IMR-90 (cell line): ENCODE results near the gene AVPR2. TPM values are rescaled to one million over a fixed set of nuclear protein-coding genes. Genes with fewer than 3 reads are reported as not detected.
A peak's percentile ranks its signal among the peaks of the same experiment; 100 is the strongest.

Experiments used
- ATAC-seq: fragments of 200-7000 bp; cut with Tn5 transposase; 2 replicates; pipeline ENCODE4 v1.9.1; 2020; ENCODE audit warnings: low read depth, mild to moderate bottlenecking, moderate library complexity
- BruUV-seq: library from RNA; stranded (reverse); fragments of 400-500 nt; replicated peaks from 2 replicates; lab custom pipeline; 2021; lab: Mats Ljungman, UMichigan
- CTCF ChIA-PET: fragments of 300-600 bp; formaldehyde crosslinking; extraction: SDS; loops from one replicate; lab custom pipeline; 2021; ENCODE audit warnings: antibody characterized with exemption; lab: Yijun Ruan, JAX
- POLR2A ChIA-PET: fragments of 300-600 bp; sonication (Branson Sonifier 250); formaldehyde crosslinking; loops from one replicate; lab custom pipeline; 2022; ENCODE audit warnings: antibody characterized with exemption; ENCODE audit not compliant: unreplicated experiment; lab: Charles Lee
- DNase-seq: peaks from one replicate; pipeline ENCODE4 v3.0.0; 2013
- H2AFZ ChIP-seq: replicated peaks from 2 replicates; pipeline ENCODE3; 2013; ENCODE audit warnings: low read length, mild to moderate bottlenecking; ENCODE audit not compliant: poor library complexity
- H2AK5ac ChIP-seq: 2 replicates; pipeline ENCODE4 v1.6.1; 2013; ENCODE audit warnings: low read depth, low read length, inconsistent platforms
- H2AK9ac ChIP-seq: replicated peaks from 2 replicates; pipeline ENCODE3; 2013; ENCODE audit warnings: mild to moderate bottlenecking, low read depth, low read length, moderate library complexity; ENCODE audit not compliant: poor library complexity
- H2BK120ac ChIP-seq: 2 replicates; pipeline ENCODE4 v1.6.1; 2013; ENCODE audit warnings: low read depth, low read length, inconsistent platforms
- H2BK15ac ChIP-seq: 3 replicates; pipeline ENCODE4 v1.6.1; 2013; ENCODE audit warnings: low read depth, low read length, inconsistent platforms
- H2BK20ac ChIP-seq: 2 replicates; pipeline ENCODE4 v1.6.1; 2013; ENCODE audit warnings: low read depth, mild to moderate bottlenecking, inconsistent platforms, low read length, moderate library complexity
- H2BK5ac ChIP-seq: 2 replicates; pipeline ENCODE4 v1.6.1; 2013; ENCODE audit warnings: mild to moderate bottlenecking, low read depth, low read length, inconsistent platforms; ENCODE audit not compliant: poor library complexity, severe bottlenecking
- H3K14ac ChIP-seq: replicated peaks from 2 replicates; pipeline ENCODE4 v1.6.1; 2013; ENCODE audit warnings: low read depth, low read length, inconsistent platforms
- H3K18ac ChIP-seq: 2 replicates; pipeline ENCODE4 v1.6.1; 2013; ENCODE audit warnings: low read depth, low read length, control low read depth
- H3K23ac ChIP-seq: 2 replicates; pipeline ENCODE4 v1.6.1; 2013; ENCODE audit warnings: low read depth, low read length, inconsistent platforms
- H3K27ac ChIP-seq: 2 replicates; pipeline ENCODE4 v1.5.1; 2013; ENCODE audit warnings: mild to moderate bottlenecking, control low read depth, low read length; ENCODE audit not compliant: insufficient read depth
- H3K27me3 ChIP-seq: 2 replicates; pipeline ENCODE4 v1.6.1; 2013; ENCODE audit warnings: low read length; ENCODE audit not compliant: control insufficient read depth, insufficient read depth
- H3K36me3 ChIP-seq: 2 replicates; pipeline ENCODE4 v1.6.1; 2013; ENCODE audit warnings: low read length, mixed read lengths; ENCODE audit not compliant: control insufficient read depth, insufficient read depth
- H3K4ac ChIP-seq: 2 replicates; pipeline ENCODE4 v1.6.1; 2013; ENCODE audit warnings: low read depth, low read length, inconsistent platforms
- H3K4me1 ChIP-seq: 2 replicates; pipeline ENCODE4 v1.6.1; 2013; ENCODE audit warnings: low read length, mixed read lengths; ENCODE audit not compliant: control insufficient read depth, insufficient read depth
- H3K4me2 ChIP-seq: 2 replicates; pipeline ENCODE4 v1.6.1; 2013; ENCODE audit warnings: low read depth, mild to moderate bottlenecking, control low read depth, low read length, moderate library complexity
- H3K4me3 ChIP-seq: 2 replicates; pipeline ENCODE4 v1.5.1; 2013; ENCODE audit warnings: low read depth, mild to moderate bottlenecking, control low read depth, low read length, moderate library complexity; ENCODE audit not compliant: insufficient read depth
- H3K56ac ChIP-seq: 2 replicates; pipeline ENCODE4 v1.6.1; 2013; ENCODE audit warnings: low read length, inconsistent platforms; ENCODE audit not compliant: insufficient read depth; ENCODE audit errors: extremely low read depth
- H3K79me1 ChIP-seq, 2 experiments: 2 replicates each; pipeline ENCODE4 v1.6.1; 2013; ENCODE audit warnings: low read length in 2 of 2, inconsistent platforms in 1 of 2, low read depth in 1 of 2
- H3K9ac ChIP-seq: 2 replicates; pipeline ENCODE4 v1.6.1; 2013; ENCODE audit warnings: low read depth, low read length, control low read depth
- H3K9me1 ChIP-seq: 2 replicates; pipeline ENCODE4 v1.6.1; 2013; ENCODE audit warnings: low read length, inconsistent platforms; ENCODE audit not compliant: insufficient read depth
- H3K9me3 ChIP-seq: 2 replicates; pipeline ENCODE4 v1.6.1; 2013; ENCODE audit warnings: low read length; ENCODE audit not compliant: control insufficient read depth, insufficient read depth
- H4K20me1 ChIP-seq: 2 replicates; pipeline ENCODE4 v1.6.1; 2013; ENCODE audit warnings: low read length, inconsistent platforms; ENCODE audit not compliant: insufficient read depth
- H4K5ac ChIP-seq: 2 replicates; pipeline ENCODE4 v1.6.1; 2013; ENCODE audit warnings: mild to moderate bottlenecking, low read depth, low read length, control low read depth
- H4K8ac ChIP-seq, 2 experiments: 2 replicates each; pipeline ENCODE4 v1.6.1; 2013; ENCODE audit warnings: low read depth in 2 of 2, low read length in 2 of 2, control low read depth in 1 of 2, inconsistent platforms in 1 of 2
- H4K91ac ChIP-seq: 2 replicates; pipeline ENCODE4 v1.6.1; 2013; ENCODE audit warnings: low read depth, low read length, inconsistent platforms; ENCODE audit not compliant: insufficient read depth
- BHLHE40 ChIP-seq: fragments of 150-350 bp; IDR thresholded peaks from 2 replicates; pipeline ENCODE4 v1.6.1; 2016; ENCODE audit warnings: mild to moderate bottlenecking, low read depth, low read length
- CEBPB ChIP-seq: IDR thresholded peaks from 2 replicates; pipeline ENCODE4 v1.6.1; 2012; ENCODE audit warnings: low read depth, low read length, improper control_type of control experiment
- FOS ChIP-seq: fragments of 150-350 bp; IDR thresholded peaks from 2 replicates; pipeline ENCODE4 v1.6.1; 2016; ENCODE audit warnings: low read depth, low read length
- MAFK ChIP-seq: IDR thresholded peaks from 2 replicates; pipeline ENCODE4 v1.6.1; 2012; ENCODE audit warnings: low read depth, low read length, improper control_type of control experiment
- MAZ ChIP-seq: IDR thresholded peaks from 2 replicates; pipeline ENCODE4 v1.6.1; 2012; ENCODE audit warnings: low read depth, mild to moderate bottlenecking, low read length, improper control_type of control experiment, moderate library complexity, borderline replicate concordance
- MXI1 ChIP-seq: IDR thresholded peaks from 2 replicates; pipeline ENCODE4 v1.6.1; 2012; ENCODE audit warnings: low read depth, mild to moderate bottlenecking, low read length, moderate library complexity, borderline replicate concordance
- NFE2L2 ChIP-seq: fragments of 150-350 bp; IDR thresholded peaks from 2 replicates; pipeline ENCODE4 v1.6.1; 2016; ENCODE audit warnings: low read depth, mild to moderate bottlenecking, low read length
- POLR2A ChIP-seq: IDR thresholded peaks from 2 replicates; pipeline ENCODE4 v1.6.1; 2012; ENCODE audit warnings: mild to moderate bottlenecking, low read depth, low read length
- RAD21 ChIP-seq: IDR thresholded peaks from 2 replicates; pipeline ENCODE4 v1.6.1; 2012; ENCODE audit warnings: low read length, improper control_type of control experiment
- RCOR1 ChIP-seq: IDR thresholded peaks from 2 replicates; pipeline ENCODE4 v1.6.1; 2012; ENCODE audit warnings: mild to moderate bottlenecking, low read length, improper control_type of control experiment; ENCODE audit not compliant: insufficient replicate concordance
- RFX5 ChIP-seq: IDR thresholded peaks from 2 replicates; pipeline ENCODE4 v1.8.0; 2012; ENCODE audit warnings: low read depth, mild to moderate bottlenecking, low read length, moderate library complexity
- SMC3 ChIP-seq: fragments of 150-350 bp; IDR thresholded peaks from 2 replicates; pipeline ENCODE4 v1.6.1; 2016; ENCODE audit warnings: low read depth, mild to moderate bottlenecking, antibody characterized with exemption, low read length, moderate library complexity
- WGBS, 2 experiments: methylation state at CpG; one replicate each; pipeline versions ENCODE4 v1.1.5 to v1.1.7; 2013; ENCODE audit warnings: missing lambda C conversion rate in 2 of 2; ENCODE audit not compliant: insufficient read length in 1 of 2; ENCODE audit errors: extremely low coverage in 2 of 2; 5-methylcytosine and 5-hydroxymethylcytosine counted together
- dilution Hi-C: fragments of 300-500 bp; cut with HindIII; formaldehyde crosslinking; loops from one replicate; pipeline ENCODE4 v1.14.3; 2018; ENCODE audit warnings: low sequenced_read_pairs; ENCODE audit not compliant: unreplicated experiment
- in situ Hi-C: fragments of 300-500 bp; cut with MboI; formaldehyde crosslinking; loops from 3 replicates; pipeline ENCODE4 v1.14.3; 2019; ENCODE audit warnings: low sequenced_read_pairs, inconsistent platforms, mixed read lengths
- intact Hi-C: fragments of 100-400 bp; cut with micrococcal nuclease; formaldehyde crosslinking; loops from 2 replicates; pipeline ENCODE4 v1.10.0; 2022
- polyA plus RNA-seq, 3 experiments: library from polyadenylated mRNA; depleted of rRNA; stranded (reverse); fragments of >200 nt; gene quantifications; 2 replicates each; pipeline ENCODE4 v1.2.3, GENCODE V29; 2012; ENCODE audit warnings: low replicate concordance in 1 of 3
- total RNA-seq: library from RNA; depleted of rRNA; stranded (reverse); fragments of >200 nt; gene quantifications from 2 replicates; pipeline ENCODE4 v1.2.3, GENCODE V29; 2012
- TF ChIP-seq, protein P1 (sequence below): fragments of 150-350 bp; IDR thresholded peaks from 2 replicates; pipeline ENCODE4 v1.6.1; 2017; ENCODE audit warnings: mild to moderate bottlenecking, antibody characterized with exemption, low read length, low read depth
- TF ChIP-seq, protein P2 (sequence below): conservative IDR thresholded peaks from 2 replicates; pipeline ENCODE4 v1.5.1; 2012; ENCODE audit warnings: mild to moderate bottlenecking, low read depth, low read length, improper control_type of control experiment
- TF ChIP-seq, protein P3 (sequence below): fragments of 150-350 bp; IDR thresholded peaks from 2 replicates; pipeline ENCODE4 v1.6.1; 2016; ENCODE audit warnings: low read depth, mild to moderate bottlenecking, low read length, moderate library complexity, borderline replicate concordance

Gene AVPR2
- total and polyA plus RNA-seq, 2 of the 4 experiments (the other 2 are of a cell fraction), result not detected

DNA sequence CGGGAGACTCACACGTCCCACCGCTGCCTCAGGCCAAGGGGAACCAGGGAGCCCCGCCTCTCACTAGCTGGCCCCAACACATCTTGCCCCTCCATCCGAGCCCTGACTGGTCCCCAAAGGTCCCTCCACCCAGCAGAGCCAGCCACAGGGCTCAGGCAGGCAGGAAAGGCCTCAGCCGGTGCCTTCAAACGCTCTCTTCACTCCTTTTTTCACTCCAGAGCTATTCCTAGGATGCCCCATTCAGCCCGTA lies 23.1 kb downstream of the AVPR2 start:
- whole genome bisulfite sequencing, 2 experiments, result 42% methylated on average over 2 of the region's 8 CpGs; no CpG with 5 or more reads in 1 of the 2 experiments
- peak overlapping the region; percentile 74 for H3K14ac ChIP-seq
- BruUV-seq, result no TSS peak
- peaks cover 0 to 7% of the 10 kb centered on the region in 2 experiments; a peak in 2 of 4 replicates for H3K79me1 ChIP-seq
- dilution Hi-C loops, result no loop called here
- ChIA-PET POLR2A (no interaction called here), CTCF (no interaction called here)
- H4K8ac ChIP-seq, result peak overlapping the region; percentile 67 to 97
- H3K4me3 ChIP-seq, result peak overlapping the region; percentile 82
- no peaks in the 10 kb centered on the region; the same call in 1 of the 2 replicates for H3K27me3 ChIP-seq
- DNase-seq (no peak), ATAC-seq (no peak; the same call in 1 of the 2 replicates)
- H4K5ac ChIP-seq, result peak overlapping the region; percentile 82
- H3K27ac ChIP-seq, result peak overlapping the region; percentile 97
- peak overlapping the region; percentile 88 for H3K4me2 ChIP-seq
- peak overlapping the region; percentile 95 for H3K4ac ChIP-seq
- H2AK5ac ChIP-seq, result peak overlapping the region; percentile 94
- H3K56ac ChIP-seq, result peak overlapping the region; percentile 63
- peaks cover 8% of the 10 kb centered on the region for H4K20me1 ChIP-seq
- TF ChIP-seq BHLHE40 (no peak), SMC3 (no peak), FOS (no peak), RCOR1 (no peak), NFE2L2 (no peak), RFX5 (no peak), MAZ (no peak), MAFK (no peak), POLR2A (no peak), CEBPB (no peak), RAD21 (no peak), MXI1 (no peak)
- TF ChIP-seq, protein P1, sequence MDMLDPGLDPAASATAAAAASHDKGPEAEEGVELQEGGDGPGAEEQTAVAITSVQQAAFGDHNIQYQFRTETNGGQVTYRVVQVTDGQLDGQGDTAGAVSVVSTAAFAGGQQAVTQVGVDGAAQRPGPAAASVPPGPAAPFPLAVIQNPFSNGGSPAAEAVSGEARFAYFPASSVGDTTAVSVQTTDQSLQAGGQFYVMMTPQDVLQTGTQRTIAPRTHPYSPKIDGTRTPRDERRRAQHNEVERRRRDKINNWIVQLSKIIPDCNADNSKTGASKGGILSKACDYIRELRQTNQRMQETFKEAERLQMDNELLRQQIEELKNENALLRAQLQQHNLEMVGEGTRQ, result no peak
- TF ChIP-seq, protein P2, sequence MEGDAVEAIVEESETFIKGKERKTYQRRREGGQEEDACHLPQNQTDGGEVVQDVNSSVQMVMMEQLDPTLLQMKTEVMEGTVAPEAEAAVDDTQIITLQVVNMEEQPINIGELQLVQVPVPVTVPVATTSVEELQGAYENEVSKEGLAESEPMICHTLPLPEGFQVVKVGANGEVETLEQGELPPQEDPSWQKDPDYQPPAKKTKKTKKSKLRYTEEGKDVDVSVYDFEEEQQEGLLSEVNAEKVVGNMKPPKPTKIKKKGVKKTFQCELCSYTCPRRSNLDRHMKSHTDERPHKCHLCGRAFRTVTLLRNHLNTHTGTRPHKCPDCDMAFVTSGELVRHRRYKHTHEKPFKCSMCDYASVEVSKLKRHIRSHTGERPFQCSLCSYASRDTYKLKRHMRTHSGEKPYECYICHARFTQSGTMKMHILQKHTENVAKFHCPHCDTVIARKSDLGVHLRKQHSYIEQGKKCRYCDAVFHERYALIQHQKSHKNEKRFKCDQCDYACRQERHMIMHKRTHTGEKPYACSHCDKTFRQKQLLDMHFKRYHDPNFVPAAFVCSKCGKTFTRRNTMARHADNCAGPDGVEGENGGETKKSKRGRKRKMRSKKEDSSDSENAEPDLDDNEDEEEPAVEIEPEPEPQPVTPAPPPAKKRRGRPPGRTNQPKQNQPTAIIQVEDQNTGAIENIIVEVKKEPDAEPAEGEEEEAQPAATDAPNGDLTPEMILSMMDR, result no peak
- TF ChIP-seq, protein P3, sequence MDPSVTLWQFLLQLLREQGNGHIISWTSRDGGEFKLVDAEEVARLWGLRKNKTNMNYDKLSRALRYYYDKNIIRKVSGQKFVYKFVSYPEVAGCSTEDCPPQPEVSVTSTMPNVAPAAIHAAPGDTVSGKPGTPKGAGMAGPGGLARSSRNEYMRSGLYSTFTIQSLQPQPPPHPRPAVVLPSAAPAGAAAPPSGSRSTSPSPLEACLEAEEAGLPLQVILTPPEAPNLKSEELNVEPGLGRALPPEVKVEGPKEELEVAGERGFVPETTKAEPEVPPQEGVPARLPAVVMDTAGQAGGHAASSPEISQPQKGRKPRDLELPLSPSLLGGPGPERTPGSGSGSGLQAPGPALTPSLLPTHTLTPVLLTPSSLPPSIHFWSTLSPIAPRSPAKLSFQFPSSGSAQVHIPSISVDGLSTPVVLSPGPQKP, result no peak
- H3K9me1 ChIP-seq, result no peaks in the 10 kb centered on the region; the same call in 1 of the 2 replicates
- no peak overlapping the region for H2BK20ac ChIP-seq
- peak overlapping the region; percentile 90 for H2AFZ ChIP-seq
- H3K4me1 ChIP-seq, result peaks cover 2% of the 10 kb centered on the region
- H2BK5ac ChIP-seq, result peak overlapping the region; percentile 90
- peak overlapping the region; percentile 73 for H4K91ac ChIP-seq
- intact Hi-C loops, result loop anchor here (5.0 kb wide), 1 partner anchor 135 kb away; the partner anchor contains the start of genes IDH3G and SSR4
- no peak overlapping the region; the same call in 2 of the 3 replicates for H2BK15ac ChIP-seq
- peak overlapping the region; percentile 7; the same call in 1 of the 2 replicates for H2BK120ac ChIP-seq
- in situ Hi-C loops, result no loop called here
- peak overlapping the region; percentile 97 for H2AK9ac ChIP-seq
- no peaks in the 10 kb centered on the region for H3K9me3 ChIP-seq
- H3K9ac ChIP-seq, result peak overlapping the region; percentile 94
- peak overlapping the region; percentile 16 for H3K18ac ChIP-seq
- H3K36me3 ChIP-seq, result peaks cover 23% of the 10 kb centered on the region
- peak overlapping the region; percentile 79 for H3K23ac ChIP-seq
